SH-SY5Y (cell line): Measurements from ENCODE around the gene PRDX4.

Experiments used
- GATA2 ChIP-seq: IDR thresholded peaks from 2 replicates; pipeline ENCODE4 v1.6.1; 2011; ENCODE audit warnings: mild to moderate bottlenecking, low read depth, low read length
- GATA3 ChIP-seq: IDR thresholded peaks from 2 replicates; pipeline ENCODE4 v1.6.1; 2011; ENCODE audit warnings: low read depth, mild to moderate bottlenecking, low read length, moderate library complexity

The PRDX4 gene

DNA sequence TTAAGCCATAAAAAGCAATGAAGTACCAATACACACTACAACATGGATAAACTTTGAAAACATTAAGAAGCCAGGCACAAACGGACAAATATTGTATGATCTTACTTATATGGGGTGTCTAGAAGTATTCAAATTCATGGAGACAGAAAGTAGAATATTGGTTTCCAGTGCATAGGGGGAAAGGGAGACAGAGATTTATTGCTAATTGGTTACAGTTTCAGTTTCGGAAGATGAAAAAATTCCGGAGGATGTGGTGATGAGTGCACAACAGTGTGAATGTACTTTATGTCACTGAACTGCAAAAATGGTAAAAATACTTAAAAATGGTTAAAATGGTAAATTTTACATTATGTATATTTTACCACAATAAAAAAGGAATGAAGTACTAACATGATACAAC lies 5.1 kb upstream of the PRDX4 start:
- no peak for TF ChIP-seq GATA2
- TF ChIP-seq GATA3: no peak

DNA sequence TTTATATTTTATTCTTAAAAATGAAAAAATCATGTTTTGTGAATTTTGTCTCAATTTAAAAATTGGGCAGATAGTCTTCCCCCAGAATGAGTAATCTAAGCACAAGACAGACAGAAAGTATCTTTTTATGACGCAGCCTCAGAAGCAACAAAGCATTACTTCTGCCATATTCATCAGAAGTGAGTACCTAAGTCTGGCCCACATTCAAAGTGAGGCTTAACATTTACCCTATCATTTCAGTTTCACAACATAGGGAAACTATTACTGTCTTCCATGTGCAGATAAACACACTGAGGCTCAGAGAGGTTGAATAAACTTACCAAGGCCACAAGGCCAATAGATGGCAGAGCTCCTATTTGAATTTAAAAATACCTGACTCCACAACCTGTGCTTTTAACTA lies 4.4 kb upstream of the PRDX4 start:
- TF ChIP-seq GATA2 (no peak), GATA3 (no peak)

GRCh38 chrX:23664496-23664895 lies 2.8 kb upstream of the PRDX4 start:
- TF ChIP-seq GATA2: no peak
- TF ChIP-seq GATA3: no peak

DNA sequence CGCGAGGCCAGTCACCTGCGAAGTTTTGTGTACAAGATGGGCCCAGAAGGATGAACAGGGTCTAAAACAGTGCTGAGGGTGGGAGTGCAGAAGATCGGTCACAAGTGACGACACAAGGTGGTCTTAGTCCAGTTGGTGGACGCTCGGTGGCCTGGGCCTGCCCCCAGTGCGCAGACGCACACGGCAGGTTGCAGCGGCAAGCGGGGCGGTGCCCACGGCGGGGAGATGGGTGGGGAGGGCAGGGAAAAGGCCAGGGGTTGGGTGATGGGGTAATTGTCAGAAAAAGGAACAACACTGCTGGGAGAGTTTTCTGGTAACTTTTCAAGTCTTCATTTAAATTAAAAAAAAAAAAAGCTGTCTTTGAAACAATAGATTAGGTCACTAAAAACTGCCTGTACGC lies 1.0 kb upstream of the PRDX4 start:
- TF ChIP-seq GATA3 (no peak), GATA2 (no peak)

DNA sequence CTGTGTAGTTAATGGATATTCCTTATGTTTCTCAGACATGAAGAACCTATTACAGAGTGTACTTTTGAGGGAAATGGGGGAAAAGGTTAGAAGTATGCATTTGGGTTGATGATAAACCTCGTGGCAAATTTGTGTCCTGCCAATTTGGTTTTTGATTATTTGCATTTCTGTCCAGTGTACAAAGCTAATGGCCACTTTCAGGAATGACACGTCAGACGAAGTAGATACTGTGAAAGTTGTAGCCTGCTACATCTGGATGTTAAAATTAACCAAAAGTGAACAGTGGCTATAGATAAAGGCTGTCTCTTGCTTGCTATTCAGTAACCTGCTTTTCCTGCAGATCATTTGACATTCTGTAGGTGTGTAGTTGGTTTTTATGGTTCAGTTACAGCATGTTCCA lies 1.0 kb downstream of the PRDX4 start:
- TF ChIP-seq GATA3 (no peak), GATA2 (no peak)

- no peak for TF ChIP-seq GATA3
- no peak for TF ChIP-seq GATA2
These were observed 3.2 kb downstream of the PRDX4 start for GRCh38 chrX:23670528-23670927.

- TF ChIP-seq GATA3 (no peak), GATA2 (no peak)
These were observed 5.8 kb downstream of the PRDX4 start for GRCh38 chrX:23673108-23673507.

- TF ChIP-seq GATA2 (no peak), GATA3 (no peak)
These were observed 24.9 kb downstream of the PRDX4 start for GRCh38 chrX:23692166-23692565.

DNA sequence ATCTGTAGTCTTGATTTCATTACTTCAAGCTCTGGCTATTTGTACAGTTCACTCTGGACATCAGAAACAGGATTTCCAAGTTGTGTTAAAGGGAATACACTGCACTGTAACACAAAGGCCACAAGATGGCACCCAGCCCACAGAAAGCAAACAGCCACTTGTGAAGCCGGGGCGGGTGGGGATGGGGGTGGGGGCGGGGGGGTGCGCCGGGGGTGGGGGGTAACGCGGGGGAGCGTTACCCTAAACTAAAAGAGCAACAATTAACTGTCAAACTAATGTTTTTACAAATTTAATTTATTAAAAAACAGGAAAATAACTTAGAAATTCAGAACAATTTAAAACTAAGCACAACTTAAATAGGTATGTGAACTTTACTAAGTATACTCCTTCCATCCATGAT lies 27.3 kb downstream of the PRDX4 start:
- TF ChIP-seq GATA3 (no peak), GATA2 (no peak)

GRCh38 chrX:23699636-23700194 lies 32.4 kb downstream of the PRDX4 start:
- no peak for TF ChIP-seq GATA3
- no peak for TF ChIP-seq GATA2

DNA sequence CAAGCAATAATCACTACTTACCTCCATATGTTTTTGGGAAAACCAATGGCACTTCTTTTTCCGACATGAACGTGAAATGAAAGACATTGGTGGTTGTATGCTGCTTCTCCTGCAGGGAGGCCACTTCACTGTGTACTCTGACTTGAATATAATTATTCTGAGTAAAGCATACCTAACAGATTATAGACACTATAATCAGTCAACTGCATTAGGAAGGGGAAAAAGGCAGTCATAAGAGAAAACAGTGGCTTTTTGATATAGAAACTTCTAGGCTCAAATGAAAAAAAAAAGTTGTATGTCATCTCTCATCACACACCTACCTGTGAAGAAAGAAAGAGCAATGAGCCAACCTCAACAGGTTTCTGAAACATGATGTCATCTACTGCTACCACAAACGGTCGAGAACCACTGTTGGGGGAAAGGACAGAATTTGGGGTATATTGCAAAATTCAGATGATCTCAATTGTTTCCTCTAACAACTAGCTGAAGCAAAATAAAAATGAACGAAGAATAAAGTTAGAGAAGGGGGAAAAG lies 37.4 kb downstream of the PRDX4 start:
- TF ChIP-seq GATA2: no peak
- no peak for TF ChIP-seq GATA3

- TF ChIP-seq GATA3 (no peak), GATA2 (no peak)
These were observed 37.9 kb downstream of the PRDX4 start for GRCh38 chrX:23705235-23705634.

DNA sequence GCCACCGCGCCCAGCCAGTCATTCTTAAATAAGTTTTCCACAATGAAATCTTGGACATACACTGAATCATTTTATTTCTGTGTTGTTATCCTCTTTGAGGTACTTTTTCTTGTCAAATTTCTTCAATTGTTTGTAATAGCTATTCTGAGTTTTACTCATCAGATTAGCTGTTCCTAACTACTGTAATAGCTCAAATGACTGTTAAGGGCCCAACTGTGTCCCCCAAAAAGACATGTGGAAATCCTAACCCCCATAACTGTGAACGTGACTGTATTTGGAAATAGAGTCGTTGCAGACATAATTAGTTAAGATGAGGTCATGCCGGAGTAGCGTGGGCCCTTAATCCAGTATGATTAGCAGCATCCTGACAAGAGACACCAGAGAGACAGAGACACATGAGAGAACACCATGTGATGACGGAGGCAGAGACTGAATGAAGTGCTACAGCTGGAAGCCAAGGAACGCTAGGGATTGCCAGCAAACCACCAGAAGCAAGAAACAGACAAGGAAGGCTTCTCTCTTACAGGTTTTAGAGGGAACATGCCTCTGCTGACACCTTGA lies 52.9 kb downstream of the PRDX4 start:
- no peak for TF ChIP-seq GATA3
- TF ChIP-seq GATA2: no peak

- TF ChIP-seq GATA2 (no peak), GATA3 (no peak)
These were observed 58.9 kb downstream of the PRDX4 start for GRCh38 chrX:23726191-23726590.

DNA sequence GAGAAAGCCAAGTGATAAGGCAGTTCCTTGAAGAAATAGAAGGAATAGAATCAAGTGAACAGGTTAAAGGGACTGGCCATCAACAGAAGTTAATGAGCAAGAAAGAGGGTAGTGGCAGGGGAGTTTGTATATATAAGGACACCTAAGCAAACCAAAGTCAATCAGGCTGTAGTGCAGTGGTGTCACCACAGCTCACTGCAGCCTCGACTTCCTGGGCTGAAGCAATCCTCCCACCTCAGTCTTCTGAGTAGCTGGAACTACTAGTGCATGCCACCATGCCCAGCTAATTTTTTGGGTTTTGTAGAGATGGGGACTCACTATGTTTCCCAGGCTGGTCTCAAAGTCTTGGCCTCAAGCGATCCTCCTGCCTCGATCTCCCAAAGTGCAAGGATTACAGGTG lies 59.9 kb downstream of the PRDX4 start:
- no peak for TF ChIP-seq GATA3
- no peak for TF ChIP-seq GATA2

GRCh38 chrX:23729214-23729613 lies 61.9 kb downstream of the PRDX4 start:
- TF ChIP-seq GATA3: no peak
- TF ChIP-seq GATA2: no peak

DNA sequence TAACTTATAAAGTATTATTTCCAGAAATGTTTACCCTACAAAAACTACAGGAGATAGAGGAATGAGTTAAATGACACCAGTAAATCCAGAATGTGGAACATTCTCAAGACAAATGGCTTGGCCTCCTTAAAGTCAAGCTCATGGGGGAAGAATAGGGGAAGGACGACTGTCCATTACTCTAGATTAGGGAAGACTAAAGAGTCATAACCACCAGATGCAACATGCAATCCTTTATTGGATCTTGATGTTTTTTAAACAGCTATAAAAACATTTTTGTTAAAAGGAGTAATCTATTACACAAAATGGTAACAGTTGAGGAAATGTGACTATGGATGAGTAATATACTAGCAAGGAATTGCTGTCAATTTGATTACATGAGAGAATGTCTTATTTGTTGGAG lies 64.7 kb downstream of the PRDX4 start:
- TF ChIP-seq GATA3 (no peak), GATA2 (no peak)
